Small intestine (tissue), 7 donors: Measurements from ENCODE around the gene GALNT10. TPM values are rescaled to one million over a fixed set of nuclear protein-coding genes. Genes with fewer than 3 reads are reported as not detected.

Experiments used
- DNase-seq, 2 donors: peaks; one replicate each; pipeline versions ENCODE4 v3.0.0 to v3.0.0-alpha.2; 2013
- FAIRE-seq: peaks from 2 replicates; lab custom pipeline; 2012; peaks lifted over from hg19 to GRCh38; lab: Jason Lieb, UNC
- H3K27ac ChIP-seq, 3 donors: one replicate each; pipeline ENCODE4 v1.5.1; 2013; ENCODE audit warnings: low read length in 2 of 3, mild to moderate bottlenecking in 2 of 3, control low read depth in 1 of 3, inconsistent platforms in 1 of 3, low read depth in 1 of 3, moderate library complexity in 1 of 3
- H3K27me3 ChIP-seq, 3 donors: one replicate each; pipeline ENCODE4 v1.6.1; 2013; ENCODE audit warnings: low read length in 3 of 3, inconsistent platforms in 1 of 3; ENCODE audit not compliant: control insufficient read depth in 3 of 3, insufficient read depth in 3 of 3
- H3K36me3 ChIP-seq, 3 donors: one replicate each; pipeline ENCODE4 v1.6.1; 2013; ENCODE audit warnings: low read length in 3 of 3, inconsistent platforms in 1 of 3, low read depth in 1 of 3, mild to moderate bottlenecking in 1 of 3, moderate library complexity in 1 of 3; ENCODE audit not compliant: control insufficient read depth in 3 of 3, insufficient read depth in 2 of 3
- H3K4me1 ChIP-seq, 3 donors: one replicate each; pipeline ENCODE4 v1.6.1; 2013; ENCODE audit warnings: low read length in 2 of 3, inconsistent platforms in 1 of 3, low read depth in 1 of 3, mild to moderate bottlenecking in 1 of 3, moderate library complexity in 1 of 3; ENCODE audit not compliant: control insufficient read depth in 3 of 3, insufficient read depth in 2 of 3
- H3K4me3 ChIP-seq, 3 donors: one replicate each; pipeline ENCODE4 v1.5.1; 2013; ENCODE audit warnings: low read length in 3 of 3, control low read depth in 1 of 3, inconsistent platforms in 1 of 3, low read depth in 1 of 3, mild to moderate bottlenecking in 1 of 3, moderate library complexity in 1 of 3
- H3K9me3 ChIP-seq, 2 donors: one replicate each; pipeline ENCODE4 v1.6.1; 2013; ENCODE audit warnings: low read depth in 1 of 2, low read length in 1 of 2; ENCODE audit not compliant: control insufficient read depth in 2 of 2, insufficient read depth in 1 of 2
- WGBS, 3 donors: extraction: QIAGEN DNeasy Blood & Tissue Kit; methylation state at CpG; one replicate each; pipeline ENCODE4 v1.1.7; 2013; 5-methylcytosine and 5-hydroxymethylcytosine counted together
- polyA plus RNA-seq, 4 donors: library from polyadenylated mRNA; stranded (reverse) in 3 of 4; unstranded in 1 of 4; fragments of 200-250 nt in 3 of 4; fragments of 120-200 nt in 1 of 4; gene quantifications; one replicate each; pipeline versions ENCODE4 v1.2.1 to v1.2.3, GENCODE V29; 2013
- donor health status: healthy with polysubstance abuse.
- donor health status: control.
- donor health status: control.
- donor health status: Bipolar disorder and iron deficiency.
- donor health status: healthy.

GALNT10 gene
- polyA plus RNA-seq, 4 donors: 5.4 to 18.1 (median 8.7) TPM

DNA sequence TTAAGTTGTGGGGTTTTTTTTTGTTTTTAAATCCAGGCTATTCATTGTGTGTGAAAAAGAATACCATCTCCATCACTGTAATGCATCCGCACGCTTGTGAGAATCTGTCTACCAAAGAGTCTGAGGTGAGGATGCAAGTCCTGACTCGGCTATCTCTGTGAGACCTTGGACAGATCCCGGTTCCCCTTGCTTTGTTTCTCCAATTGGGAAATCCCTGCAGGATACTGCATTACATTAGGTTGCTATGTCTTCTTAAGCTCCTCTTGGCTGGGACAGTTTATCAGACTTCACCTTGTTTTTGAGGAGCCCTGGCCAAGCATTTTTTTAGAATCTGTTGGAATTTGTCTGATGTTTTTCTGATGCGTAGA, 46.8 kb downstream of the GALNT10 start:
- Histone ChIP-seq H3K27me3 (no peaks in the 10 kb centered on the region), H3K27ac (no peak overlapping the region), H3K4me3 (no peak overlapping the region), H3K36me3 (no peaks in the 10 kb centered on the region), H3K9me3 (no peaks in the 10 kb centered on the region), H3K4me1 (peaks cover 5% of the 10 kb centered on the region in 3 donors)
- FAIRE-seq (no peak), DNase-seq (no peak)
- 96% methylated on average over 5 of the region's 5 CpGs for WGBS, 3 donors

DNA sequence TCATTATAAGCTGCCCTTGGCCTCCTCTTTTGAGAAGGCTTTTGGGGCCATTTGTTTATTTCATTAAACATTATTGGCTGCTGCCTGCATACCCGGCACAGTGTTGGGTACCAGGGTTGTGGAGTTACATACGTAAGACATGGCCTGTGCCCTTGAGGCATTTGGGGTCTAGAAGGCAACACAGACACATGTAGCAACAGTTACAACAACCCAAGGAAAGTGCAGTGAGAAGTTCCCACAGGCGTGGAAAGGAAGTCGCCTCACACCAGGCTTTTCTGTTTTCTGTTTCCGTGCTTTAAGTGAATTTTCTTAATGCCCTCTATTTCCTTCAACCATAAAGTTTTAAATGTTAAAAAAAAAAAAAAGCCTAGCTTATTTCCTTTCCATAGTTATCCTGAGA, 47.4 kb downstream of the GALNT10 start:
- H3K27me3 ChIP-seq: no peaks in the 10 kb centered on the region
- DNase-seq: no peak
- WGBS, 3 donors: 82 to 94% (median 84%) methylated on average over 5 of the region's 5 CpGs
- no peaks in the 10 kb centered on the region for H3K36me3 ChIP-seq
- no peaks in the 10 kb centered on the region for H3K9me3 ChIP-seq
- peaks cover 5% of the 10 kb centered on the region in 3 donors for H3K4me1 ChIP-seq
- no peak overlapping the region for H3K27ac ChIP-seq
- H3K4me3 ChIP-seq: no peak overlapping the region
- FAIRE-seq: no peak

DNA sequence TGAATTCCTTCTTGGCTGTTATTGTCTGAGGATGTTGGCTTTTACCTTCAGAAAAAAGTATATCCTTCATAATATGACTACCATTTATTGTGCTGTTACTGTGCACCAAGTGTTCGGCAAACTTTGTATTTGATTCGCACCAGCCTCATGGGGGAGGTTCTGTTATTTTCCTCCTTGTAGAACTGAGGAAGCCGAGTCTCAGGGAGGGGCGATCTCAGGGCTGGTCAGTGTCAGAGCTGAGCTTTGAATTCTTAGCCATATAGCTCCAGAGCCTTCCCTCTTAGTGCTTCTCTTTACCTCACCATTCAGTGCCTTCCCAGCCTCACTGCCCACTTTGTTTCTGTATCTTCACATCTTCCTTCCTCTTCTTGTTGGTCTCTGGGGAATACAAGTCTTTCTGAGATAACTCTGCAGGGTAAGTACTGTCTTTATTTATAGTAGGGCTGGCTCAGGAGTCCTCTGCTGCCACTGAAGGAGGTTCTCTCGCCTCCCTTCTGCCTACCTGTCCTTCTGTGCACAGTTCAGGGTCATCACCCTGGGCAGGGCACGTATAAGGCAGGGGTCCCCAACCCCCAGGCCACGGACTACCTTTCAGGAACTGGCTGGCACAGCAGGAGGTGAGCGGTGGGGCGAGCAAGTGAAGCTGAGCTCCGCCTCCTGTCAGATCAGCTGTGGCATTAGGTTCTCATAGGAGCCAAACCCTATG, 48.4 kb downstream of the GALNT10 start:
- DNase-seq (no peak), FAIRE-seq (no peak)
- Histone ChIP-seq H3K4me3 (no peak overlapping the region), H3K27ac (no peak overlapping the region), H3K36me3 (no peaks in the 10 kb centered on the region), H3K27me3 (no peaks in the 10 kb centered on the region), H3K9me3 (no peaks in the 10 kb centered on the region), H3K4me1 (peaks cover 5% of the 10 kb centered on the region in 3 donors)
- 78 to 85% (median 85%) methylated on average over 10 of the region's 10 CpGs for WGBS, 3 donors

DNA sequence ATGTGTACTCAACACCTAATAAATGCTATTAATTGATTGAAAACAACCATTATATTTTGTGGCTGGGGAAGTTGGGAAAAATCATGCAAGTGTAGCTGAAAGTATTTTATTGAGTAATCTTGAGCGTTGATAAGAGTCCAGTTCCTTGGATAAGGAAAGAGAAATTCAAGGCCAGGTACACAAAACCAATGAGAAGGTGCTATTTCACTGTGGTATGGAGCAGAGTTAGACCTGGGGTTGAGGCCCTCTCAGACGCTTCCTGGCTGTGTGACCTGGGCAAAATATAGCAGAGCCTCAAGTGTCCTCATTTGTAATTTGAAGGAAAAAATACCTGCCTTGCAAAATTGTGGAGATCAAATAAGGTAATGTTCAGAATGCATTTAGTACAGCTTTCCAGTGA, 50.1 kb downstream of the GALNT10 start:
- FAIRE-seq: no peak
- 21 to 67% (median 37%) methylated on average over 2 of the region's 2 CpGs for WGBS, 3 donors
- Histone ChIP-seq H3K36me3 (no peaks in the 10 kb centered on the region), H3K4me3 (no peak overlapping the region), H3K27me3 (no peaks in the 10 kb centered on the region), H3K4me1 (peaks cover 5% of the 10 kb centered on the region in 3 donors), H3K27ac (no peak overlapping the region), H3K9me3 (peaks cover 0 to 4% of the 10 kb centered on the region in 2 donors)
- peak in 1 of 2 donors; percentile 26 for DNase-seq

DNA sequence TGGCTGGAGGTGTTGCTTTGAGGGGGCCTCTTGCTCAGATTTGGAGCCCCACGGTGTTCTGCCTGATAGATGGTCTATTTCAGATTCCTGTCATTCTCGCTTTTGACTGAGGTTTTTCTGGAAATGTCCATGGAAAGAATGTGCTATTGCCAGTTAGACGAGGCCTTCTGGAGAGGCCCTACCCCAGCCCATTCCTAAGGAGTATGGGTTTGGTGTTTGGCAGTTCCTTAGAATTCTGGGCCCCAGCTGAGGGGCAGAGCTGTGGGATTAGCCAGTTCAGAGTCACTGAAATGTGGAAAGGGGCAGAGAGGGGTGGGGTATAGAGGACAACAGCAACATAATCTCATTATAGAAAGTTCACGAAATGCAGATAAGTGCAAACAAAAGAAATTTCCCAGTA, 50.5 kb downstream of the GALNT10 start:
- no peak for FAIRE-seq
- H3K4me1 ChIP-seq: peaks cover 5% of the 10 kb centered on the region in 3 donors
- H3K4me3 ChIP-seq: no peak overlapping the region
- no peak overlapping the region for H3K27ac ChIP-seq
- DNase-seq: no peak
- 82 to 87% (median 82%) methylated on average over 4 of the region's 4 CpGs for WGBS, 3 donors
- peaks cover 0 to 4% of the 10 kb centered on the region in 2 donors for H3K9me3 ChIP-seq
- no peaks in the 10 kb centered on the region for H3K27me3 ChIP-seq
- no peaks in the 10 kb centered on the region for H3K36me3 ChIP-seq

DNA sequence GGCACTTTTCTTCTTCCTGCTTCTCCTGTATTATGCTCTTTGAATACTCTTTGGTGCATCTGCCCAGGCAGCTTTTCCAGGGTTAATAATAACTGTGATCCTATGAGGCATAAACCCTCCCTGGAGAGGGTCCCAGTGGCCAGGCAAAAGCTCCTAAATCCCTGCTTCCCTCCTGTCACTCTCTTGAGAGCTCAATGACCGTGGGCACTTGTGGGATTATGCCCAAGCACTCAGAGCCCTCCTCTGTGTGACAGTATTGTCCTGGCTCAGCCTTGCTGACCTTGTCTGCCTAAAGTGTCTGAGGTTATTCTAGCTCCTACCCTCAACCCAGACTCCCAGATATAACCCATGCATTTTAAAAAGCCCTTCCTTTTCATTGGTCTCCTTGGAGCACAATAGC, 51.9 kb downstream of the GALNT10 start:
- WGBS, 3 donors: 64 to 89% (median 88%) methylated on average over 1 of the region's 1 CpG
- no peaks in the 10 kb centered on the region for H3K36me3 ChIP-seq
- H3K27me3 ChIP-seq: no peaks in the 10 kb centered on the region
- peaks cover 5% of the 10 kb centered on the region in 3 donors for H3K4me1 ChIP-seq
- DNase-seq: no peak
- FAIRE-seq: no peak
- no peak overlapping the region for H3K4me3 ChIP-seq
- no peak overlapping the region for H3K27ac ChIP-seq
- peaks cover 0 to 4% of the 10 kb centered on the region in 2 donors for H3K9me3 ChIP-seq

DNA sequence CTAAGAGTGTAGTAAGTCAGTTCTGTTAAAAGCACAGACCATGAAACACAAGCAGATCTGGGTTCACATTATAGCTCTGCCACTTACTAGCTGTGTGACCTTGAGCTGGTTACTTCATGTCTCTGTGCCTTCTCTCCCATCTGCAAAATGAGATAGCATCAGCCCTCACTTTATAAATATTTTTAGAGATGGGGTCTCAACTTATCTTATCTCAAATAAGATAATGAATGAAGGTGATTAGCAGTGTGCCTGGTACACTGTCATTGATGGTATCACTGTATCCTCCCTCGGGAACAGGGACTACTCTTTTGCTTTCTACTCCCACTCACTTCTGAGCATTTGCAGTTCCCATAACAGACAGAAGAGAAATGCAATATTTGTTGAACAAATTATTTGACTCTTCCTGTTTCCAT, 52.4 kb downstream of the GALNT10 start:
- 3 to 47% (median 27%) methylated on average over 1 of the region's 1 CpG for WGBS, 3 donors

DNA sequence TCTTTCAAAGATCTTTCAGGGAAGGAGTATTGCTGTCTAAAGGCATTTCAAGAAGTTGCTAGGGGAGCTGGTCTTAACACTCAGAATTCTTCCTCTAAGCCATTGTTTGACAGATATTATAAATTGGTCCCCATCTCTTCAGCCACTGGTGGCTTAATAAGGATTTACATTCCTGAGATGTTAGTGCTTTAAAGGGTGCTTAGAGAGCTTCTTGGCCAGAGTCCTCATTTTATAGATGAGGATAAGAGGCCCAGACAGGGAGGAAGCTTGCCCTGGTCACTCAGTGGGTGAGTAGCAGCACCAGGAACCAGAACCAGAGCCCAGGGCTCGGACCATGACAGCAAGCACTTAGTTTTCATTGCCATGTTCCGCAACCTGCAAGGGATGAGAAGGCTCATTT, 53.2 kb downstream of the GALNT10 start:
- Histone ChIP-seq H3K4me3 (no peak overlapping the region), H3K9me3 (peaks cover 0 to 4% of the 10 kb centered on the region in 2 donors), H3K36me3 (no peaks in the 10 kb centered on the region), H3K27me3 (no peaks in the 10 kb centered on the region), H3K4me1 (peaks cover 5% of the 10 kb centered on the region in 3 donors), H3K27ac (no peak overlapping the region)
- WGBS, 3 donors: 75 to 94% (median 94%) methylated on average over 2 of the region's 2 CpGs
- DNase-seq: no peak
- no peak for FAIRE-seq

More for the DNA sequence above, 52.4 kb downstream of the GALNT10 start:
- Histone ChIP-seq H3K27ac (no peak overlapping the region), H3K9me3 (peaks cover 0 to 4% of the 10 kb centered on the region in 2 donors), H3K27me3 (no peaks in the 10 kb centered on the region), H3K36me3 (no peaks in the 10 kb centered on the region), H3K4me3 (no peak overlapping the region), H3K4me1 (peaks cover 5% of the 10 kb centered on the region in 3 donors)
- DNase-seq (no peak), FAIRE-seq (no peak)

DNA sequence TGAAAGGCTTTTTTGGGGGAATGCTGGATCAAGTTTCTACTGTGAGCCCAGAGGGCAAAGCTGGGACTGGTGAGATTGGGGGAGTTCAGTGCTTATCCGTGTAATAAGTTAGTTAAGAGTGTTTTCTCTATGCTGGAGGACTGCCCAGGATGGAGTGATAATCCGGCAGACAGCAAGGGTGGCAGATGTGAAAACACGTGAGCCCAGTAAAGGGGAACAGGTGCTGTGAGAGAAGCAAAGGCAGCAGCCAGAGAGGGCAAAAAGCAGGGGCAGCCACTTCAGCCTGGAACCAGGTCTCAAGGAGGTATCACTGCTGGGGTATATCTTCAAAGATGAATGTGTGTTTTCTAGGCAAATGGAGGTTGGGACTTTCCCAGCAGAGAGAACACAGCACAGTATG, 53.9 kb downstream of the GALNT10 start:
- Histone ChIP-seq H3K36me3 (no peaks in the 10 kb centered on the region), H3K4me1 (peaks cover 5% of the 10 kb centered on the region in 3 donors), H3K27me3 (no peaks in the 10 kb centered on the region), H3K4me3 (no peak overlapping the region), H3K27ac (no peak overlapping the region), H3K9me3 (peaks cover 0 to 4% of the 10 kb centered on the region in 2 donors)
- DNase-seq: no peak
- no peak for FAIRE-seq
- 80 to 95% (median 82%) methylated on average over 3 of the region's 3 CpGs for WGBS, 3 donors
